Measurements from ENCODE around the gene AQP10. TPM values are rescaled to one million over a fixed set of nuclear protein-coding genes. Genes with fewer than 3 reads are reported as not detected.
"Not testable (repeated sequence)": the region's sequence is repeated elsewhere in the genome, so short reads cannot be mapped to it uniquely, and the experiment has no call there.

The AQP10 gene
- polyA plus RNA-seq, 1 of the 3 experiments (the other 2 are of a cell fraction): 0.02 TPM

GRCh38 chr1:154306151-154306550 is 14.7 kb upstream of the AQP10 start (continued):
- TF ChIP-seq YY1 (IDR thresholded peaks at IDR 0.05; ENCODE audit: low read depth): no peak
- TF ChIP-seq, protein P1, sequence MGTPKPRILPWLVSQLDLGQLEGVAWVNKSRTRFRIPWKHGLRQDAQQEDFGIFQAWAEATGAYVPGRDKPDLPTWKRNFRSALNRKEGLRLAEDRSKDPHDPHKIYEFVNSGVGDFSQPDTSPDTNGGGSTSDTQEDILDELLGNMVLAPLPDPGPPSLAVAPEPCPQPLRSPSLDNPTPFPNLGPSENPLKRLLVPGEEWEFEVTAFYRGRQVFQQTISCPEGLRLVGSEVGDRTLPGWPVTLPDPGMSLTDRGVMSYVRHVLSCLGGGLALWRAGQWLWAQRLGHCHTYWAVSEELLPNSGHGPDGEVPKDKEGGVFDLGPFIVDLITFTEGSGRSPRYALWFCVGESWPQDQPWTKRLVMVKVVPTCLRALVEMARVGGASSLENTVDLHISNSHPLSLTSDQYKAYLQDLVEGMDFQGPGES (IDR thresholded peaks at IDR 0.05; ENCODE audit: low read depth, low read length): no peak
- TF ChIP-seq, protein P2, sequence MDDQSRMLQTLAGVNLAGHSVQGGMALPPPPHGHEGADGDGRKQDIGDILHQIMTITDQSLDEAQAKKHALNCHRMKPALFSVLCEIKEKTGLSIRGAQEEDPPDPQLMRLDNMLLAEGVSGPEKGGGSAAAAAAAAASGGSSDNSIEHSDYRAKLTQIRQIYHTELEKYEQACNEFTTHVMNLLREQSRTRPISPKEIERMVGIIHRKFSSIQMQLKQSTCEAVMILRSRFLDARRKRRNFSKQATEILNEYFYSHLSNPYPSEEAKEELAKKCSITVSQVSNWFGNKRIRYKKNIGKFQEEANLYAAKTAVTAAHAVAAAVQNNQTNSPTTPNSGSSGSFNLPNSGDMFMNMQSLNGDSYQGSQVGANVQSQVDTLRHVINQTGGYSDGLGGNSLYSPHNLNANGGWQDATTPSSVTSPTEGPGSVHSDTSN (IDR thresholded peaks at IDR 0.05): no peak
- TF ChIP-seq, protein P3, sequence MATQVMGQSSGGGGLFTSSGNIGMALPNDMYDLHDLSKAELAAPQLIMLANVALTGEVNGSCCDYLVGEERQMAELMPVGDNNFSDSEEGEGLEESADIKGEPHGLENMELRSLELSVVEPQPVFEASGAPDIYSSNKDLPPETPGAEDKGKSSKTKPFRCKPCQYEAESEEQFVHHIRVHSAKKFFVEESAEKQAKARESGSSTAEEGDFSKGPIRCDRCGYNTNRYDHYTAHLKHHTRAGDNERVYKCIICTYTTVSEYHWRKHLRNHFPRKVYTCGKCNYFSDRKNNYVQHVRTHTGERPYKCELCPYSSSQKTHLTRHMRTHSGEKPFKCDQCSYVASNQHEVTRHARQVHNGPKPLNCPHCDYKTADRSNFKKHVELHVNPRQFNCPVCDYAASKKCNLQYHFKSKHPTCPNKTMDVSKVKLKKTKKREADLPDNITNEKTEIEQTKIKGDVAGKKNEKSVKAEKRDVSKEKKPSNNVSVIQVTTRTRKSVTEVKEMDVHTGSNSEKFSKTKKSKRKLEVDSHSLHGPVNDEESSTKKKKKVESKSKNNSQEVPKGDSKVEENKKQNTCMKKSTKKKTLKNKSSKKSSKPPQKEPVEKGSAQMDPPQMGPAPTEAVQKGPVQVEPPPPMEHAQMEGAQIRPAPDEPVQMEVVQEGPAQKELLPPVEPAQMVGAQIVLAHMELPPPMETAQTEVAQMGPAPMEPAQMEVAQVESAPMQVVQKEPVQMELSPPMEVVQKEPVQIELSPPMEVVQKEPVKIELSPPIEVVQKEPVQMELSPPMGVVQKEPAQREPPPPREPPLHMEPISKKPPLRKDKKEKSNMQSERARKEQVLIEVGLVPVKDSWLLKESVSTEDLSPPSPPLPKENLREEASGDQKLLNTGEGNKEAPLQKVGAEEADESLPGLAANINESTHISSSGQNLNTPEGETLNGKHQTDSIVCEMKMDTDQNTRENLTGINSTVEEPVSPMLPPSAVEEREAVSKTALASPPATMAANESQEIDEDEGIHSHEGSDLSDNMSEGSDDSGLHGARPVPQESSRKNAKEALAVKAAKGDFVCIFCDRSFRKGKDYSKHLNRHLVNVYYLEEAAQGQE (IDR thresholded peaks at IDR 0.05; ENCODE audit: low read depth, low read length): no peak

DNA sequence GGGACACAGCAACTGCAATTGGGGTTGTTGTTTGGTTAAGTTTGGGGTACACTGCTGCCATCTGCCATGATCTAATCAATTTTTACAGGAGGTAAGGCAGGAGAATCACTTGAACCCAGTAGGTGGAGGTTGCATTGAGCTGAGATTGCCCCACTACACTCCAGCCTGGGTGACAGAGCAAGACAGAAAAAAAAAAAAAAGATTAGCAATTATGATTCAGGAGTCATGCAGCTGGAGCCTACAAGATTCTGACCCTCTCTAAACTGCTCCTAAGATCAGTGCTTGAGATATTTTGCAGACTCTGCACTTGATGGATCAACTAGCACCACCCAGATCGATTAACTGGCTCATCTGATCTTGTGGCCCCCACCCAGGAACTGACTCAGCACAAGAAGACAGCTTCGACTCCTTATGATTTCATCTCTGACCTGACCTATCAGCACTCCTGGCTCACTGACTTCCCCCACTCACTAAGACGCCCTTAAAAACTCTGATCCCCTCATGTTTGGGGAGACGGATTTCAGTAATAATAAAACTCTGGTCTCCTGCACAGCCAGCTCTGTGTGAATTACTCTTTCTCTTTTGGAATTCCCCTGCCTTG is 13.1 kb upstream of the AQP10 start:
- H3K4me2 ChIP-seq; DNase-seq; H3K4me1 ChIP-seq (ENCODE audit: control insufficient read depth in 1 of 2, insufficient read depth in 2 of 2, low read depth in 1 of 2, low read length in 1 of 2); H3F3A ChIP-seq (replicated peaks; ENCODE audit: insufficient read depth); H3K4me3 ChIP-seq (ENCODE audit: low read depth in 2 of 2, low read length in 1 of 2); H3K9me3 ChIP-seq; H3K36me3 ChIP-seq (replicated peaks in 1 of 2; ENCODE audit: control insufficient read depth in 1 of 2, insufficient read depth in 2 of 2, low read length in 1 of 2); H2AFZ ChIP-seq (ENCODE audit: low read depth); H3K27ac ChIP-seq (ENCODE audit: low read depth in 2 of 2, low read length in 1 of 2); H3K9ac ChIP-seq; H3K9me2 ChIP-seq; H3K79me2 ChIP-seq (ENCODE audit: insufficient read depth); POLR2A ChIA-PET; H3K27me3 ChIP-seq (ENCODE audit: insufficient read depth); H4K20me1 ChIP-seq (ENCODE audit: insufficient read depth): not testable (repeated sequence)
- WGBS (ENCODE audit: low lambda C conversion rate): 26% methylated on average over 3 of the region's 4 CpGs
- CTCF ChIA-PET: interaction anchor here (2.9 kb wide), 1 partner anchor 17 kb away, joined by 12 read pairs; the partner anchor contains the start of gene ATP8B2

DNA sequence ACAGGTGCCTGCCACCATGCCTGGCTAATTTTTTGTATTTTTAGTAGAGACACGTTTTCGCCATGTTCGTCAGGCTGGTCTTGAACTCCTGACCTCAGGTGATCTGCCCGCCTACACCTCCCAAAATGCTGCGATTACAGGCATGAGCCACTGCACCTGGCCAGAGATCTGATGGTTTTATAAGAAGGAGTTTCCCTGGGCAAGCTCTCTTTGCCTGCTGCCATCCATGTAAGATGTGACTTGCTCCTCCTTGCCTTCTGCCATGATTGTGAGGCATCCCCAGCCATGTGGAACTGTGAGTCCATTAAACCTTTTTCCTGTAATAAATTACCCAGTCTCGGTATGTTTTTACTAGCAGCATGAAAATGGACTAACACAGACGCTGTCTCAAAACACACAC is 11.8 kb upstream of the AQP10 start:
- DNase-seq, POLR2A ChIA-PET: not testable (repeated sequence)
- 51% methylated on average over 7 of the region's 7 CpGs for WGBS (ENCODE audit: low lambda C conversion rate)

GRCh38 chr1:154312229-154313065 is 8.4 kb upstream of the AQP10 start:
- CTCF ChIA-PET: interaction anchor here (1.0 to 1.1 kb wide), 2 partner anchors 22 to 167 kb away, joined by 3 to 4 read pairs; no protein-coding TSS in a partner anchor
- not testable (repeated sequence) for DNase-seq
- WGBS (ENCODE audit: low lambda C conversion rate): 51% methylated on average over 13 of the region's 13 CpGs

More for the DNA sequence above, 11.8 kb upstream of the AQP10 start:
- H3K4me1 ChIP-seq (ENCODE audit: control insufficient read depth in 1 of 2, insufficient read depth in 2 of 2, low read depth in 1 of 2, low read length in 1 of 2); H3K36me3 ChIP-seq (replicated peaks in 1 of 2; ENCODE audit: control insufficient read depth in 1 of 2, insufficient read depth in 2 of 2, low read length in 1 of 2); H3K9me3 ChIP-seq; H3K27ac ChIP-seq (ENCODE audit: low read depth in 2 of 2, low read length in 1 of 2); H3F3A ChIP-seq (replicated peaks; ENCODE audit: insufficient read depth); H3K4me3 ChIP-seq (ENCODE audit: low read depth in 2 of 2, low read length in 1 of 2); H3K9ac ChIP-seq; H3K79me2 ChIP-seq (ENCODE audit: insufficient read depth); H3K27me3 ChIP-seq (ENCODE audit: insufficient read depth); H4K20me1 ChIP-seq (ENCODE audit: insufficient read depth); H3K9me2 ChIP-seq; H3K4me2 ChIP-seq; H2AFZ ChIP-seq (ENCODE audit: low read depth): not testable (repeated sequence)
- CTCF ChIA-PET: interaction anchor here (2.9 kb wide), 1 partner anchor 15 kb away, joined by 12 read pairs; the partner anchor contains the start of gene ATP8B2

More at GRCh38 chr1:154312229-154313065, 8.4 kb upstream of the AQP10 start:
- H3K4me3 ChIP-seq (ENCODE audit: low read depth in 2 of 2, low read length in 1 of 2); H3K4me2 ChIP-seq; POLR2A ChIA-PET; H3K9me2 ChIP-seq; H3K36me3 ChIP-seq (replicated peaks in 1 of 2; ENCODE audit: control insufficient read depth in 1 of 2, insufficient read depth in 2 of 2, low read length in 1 of 2); H3K27me3 ChIP-seq (ENCODE audit: insufficient read depth); H3K4me1 ChIP-seq (ENCODE audit: control insufficient read depth in 1 of 2, insufficient read depth in 2 of 2, low read depth in 1 of 2, low read length in 1 of 2); H4K20me1 ChIP-seq (ENCODE audit: insufficient read depth); H3K79me2 ChIP-seq (ENCODE audit: insufficient read depth); H3K9ac ChIP-seq; H3K9me3 ChIP-seq; H3F3A ChIP-seq (replicated peaks; ENCODE audit: insufficient read depth); H3K27ac ChIP-seq (ENCODE audit: low read depth in 2 of 2, low read length in 1 of 2); H2AFZ ChIP-seq (ENCODE audit: low read depth): not testable (repeated sequence)
